Fibroblast of mammary gland (primary cell): Measurements from ENCODE around the gene NTRK2.

Experiments used
- DNase-seq: peaks from one replicate; pipeline ENCODE4 v3.0.0-alpha.2; 2010; ENCODE audit warnings: low read depth
- H3K4me3 ChIP-seq: 2 replicates; pipeline ENCODE4 v1.5.1; 2011; ENCODE audit warnings: low read depth, mild to moderate bottlenecking, low read length, moderate library complexity; ENCODE audit not compliant: control insufficient read depth
- CTCF ChIP-seq: conservative IDR thresholded peaks from 2 replicates; pipeline ENCODE4 v1.5.1; 2011; ENCODE audit warnings: low read depth, low read length, inconsistent platforms; ENCODE audit not compliant: control insufficient read depth, insufficient read depth

The NTRK2 gene

GRCh38 chr9:84831377-84831776, 161.8 kb downstream of the NTRK2 start:
- H3K4me3 ChIP-seq, result no peak overlapping the region
- no peak for DNase-seq
- no peak for TF ChIP-seq CTCF

GRCh38 chr9:84832453-84832852, 162.9 kb downstream of the NTRK2 start:
- no peak for DNase-seq
- H3K4me3 ChIP-seq, result no peak overlapping the region
- no peak for TF ChIP-seq CTCF

GRCh38 chr9:84834426-84834825, 164.9 kb downstream of the NTRK2 start:
- no peak for TF ChIP-seq CTCF
- no peak overlapping the region for H3K4me3 ChIP-seq
- DNase-seq, result no peak

- no peak for TF ChIP-seq CTCF
- no peak for DNase-seq
- H3K4me3 ChIP-seq, result no peak overlapping the region
These were observed 166.2 kb downstream of the NTRK2 start for GRCh38 chr9:84835745-84836144.

GRCh38 chr9:84838879-84839278, 169.3 kb downstream of the NTRK2 start:
- no peak for TF ChIP-seq CTCF

GRCh38 chr9:84839541-84839940, 170.0 kb downstream of the NTRK2 start:
- H3K4me3 ChIP-seq, result no peak overlapping the region
- TF ChIP-seq CTCF, result no peak
- DNase-seq, result no peak

More at GRCh38 chr9:84838879-84839278, 169.3 kb downstream of the NTRK2 start:
- DNase-seq, result no peak
- H3K4me3 ChIP-seq, result no peak overlapping the region

GRCh38 chr9:84841931-84842330, 172.4 kb downstream of the NTRK2 start:
- DNase-seq, result no peak
- TF ChIP-seq CTCF, result no peak
- H3K4me3 ChIP-seq, result no peak overlapping the region
